GM19397 (cell line): ENCODE measurements around the gene WNT7B.

Source experiments
- ATAC-seq: cut with Tn5 transposase; IDR thresholded peaks from one replicate; pipeline ENCODE4 v1.9.1; 2021; ENCODE audit warnings: mild to moderate bottlenecking, moderate library complexity; ENCODE audit not compliant: unreplicated experiment

Gene WNT7B

DNA sequence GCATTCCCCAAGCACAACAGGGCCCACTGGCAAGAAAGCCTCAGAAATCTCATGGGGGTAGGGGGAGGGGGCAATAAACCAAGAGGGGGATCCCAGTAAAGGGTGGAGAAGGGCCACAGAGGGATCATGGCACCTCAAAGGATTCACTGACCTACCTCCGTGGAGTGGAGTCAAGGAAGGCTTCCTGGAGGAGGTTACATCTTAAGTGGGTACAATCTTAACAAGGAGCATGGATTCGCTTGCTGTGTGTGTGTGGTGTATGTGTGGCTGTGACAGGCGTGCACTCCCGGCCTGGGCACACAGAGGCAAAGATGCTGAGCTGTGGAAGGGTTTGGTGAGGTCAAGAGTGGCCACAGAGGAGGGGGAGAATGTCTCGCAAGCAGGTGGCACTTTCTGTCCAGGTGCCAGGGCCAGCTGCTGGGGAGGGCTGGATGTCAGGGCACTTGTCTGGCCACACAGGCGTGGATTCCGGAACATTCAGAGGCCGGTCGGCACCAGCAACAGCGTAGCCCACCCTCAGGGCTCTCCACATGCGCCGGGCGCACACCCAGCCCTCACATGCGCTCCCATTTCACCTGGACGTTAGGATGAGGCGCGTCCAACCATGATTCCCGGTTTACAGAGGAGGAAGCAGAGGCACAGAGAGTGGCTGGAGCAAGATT lies 43.3 kb downstream of the WNT7B start:
- no peak for ATAC-seq

- no peak for ATAC-seq
These were observed 44.9 kb downstream of the WNT7B start for GRCh38 chr22:45932071-45932470.

DNA sequence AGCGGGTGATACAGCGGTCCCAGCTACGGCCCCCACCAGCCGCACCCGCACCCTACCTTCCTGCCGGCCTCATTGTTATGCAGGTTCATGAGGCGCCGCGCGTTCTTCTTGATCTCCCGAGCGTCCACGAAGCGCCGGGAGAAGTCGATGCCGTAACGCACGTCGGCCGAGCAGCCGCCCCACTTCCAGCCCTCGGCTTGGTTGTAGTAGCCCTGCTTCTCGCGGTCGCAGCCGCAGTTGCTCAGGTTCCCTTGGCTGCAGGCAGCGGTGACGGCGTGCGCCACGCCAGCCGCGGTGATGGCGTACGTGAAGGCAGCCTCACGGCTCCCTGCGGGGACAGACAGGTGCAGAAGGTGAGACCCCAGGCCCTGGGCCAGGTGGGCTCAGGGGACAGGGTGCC lies 45.9 kb downstream of the WNT7B start:
- no peak for ATAC-seq

GRCh38 chr22:45930324-45930723 lies 46.6 kb downstream of the WNT7B start:
- ATAC-seq: no peak

- ATAC-seq: no peak
These were observed 47.3 kb downstream of the WNT7B start for GRCh38 chr22:45929649-45930048.

GRCh38 chr22:45928726-45929368 lies 48.1 kb downstream of the WNT7B start:
- no peak for ATAC-seq

DNA sequence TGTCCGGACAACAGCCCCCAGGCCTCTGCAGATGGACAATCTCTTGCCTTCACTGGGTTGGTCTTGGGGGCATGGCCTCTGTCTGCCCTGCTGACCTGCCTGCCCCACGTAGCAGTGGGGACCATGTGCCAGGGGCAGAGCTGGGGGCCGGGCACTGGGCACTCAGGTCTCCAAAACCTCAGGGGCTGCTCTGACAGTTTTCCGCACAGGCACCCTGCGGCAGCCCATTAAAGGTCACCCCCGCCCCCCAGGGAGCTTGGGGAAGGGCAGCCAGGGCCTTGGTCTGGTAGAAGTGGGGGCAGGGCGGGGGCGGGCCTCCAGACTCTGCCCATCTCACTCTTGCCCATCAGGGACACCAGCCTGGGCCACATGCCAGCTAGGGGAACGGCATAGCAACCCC lies 49.9 kb downstream of the WNT7B start:
- ATAC-seq: no peak

DNA sequence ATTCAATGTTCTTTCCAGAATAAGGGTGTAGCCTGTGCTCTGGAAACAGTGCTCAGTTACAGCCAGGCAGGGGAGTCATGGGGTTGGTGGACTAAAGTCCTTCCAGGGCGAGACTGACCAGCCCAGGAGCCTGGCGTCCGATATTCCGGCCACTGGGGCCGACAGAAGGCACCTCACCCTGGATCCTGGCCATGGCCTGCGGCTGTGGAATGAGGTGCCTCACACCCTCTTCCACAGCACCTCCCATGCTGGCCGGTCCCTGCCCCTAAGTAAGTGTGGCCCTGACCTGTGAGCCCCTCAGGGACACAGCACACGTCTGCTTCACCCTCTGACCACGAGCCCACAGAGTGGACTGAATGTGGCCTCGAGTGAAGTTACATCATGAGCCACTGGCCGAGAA lies 50.5 kb downstream of the WNT7B start:
- no peak for ATAC-seq

- ATAC-seq: no peak
These were observed 51.1 kb downstream of the WNT7B start for GRCh38 chr22:45925811-45926351.

- ATAC-seq: no peak
These were observed 53.1 kb downstream of the WNT7B start for GRCh38 chr22:45923835-45924234.

GRCh38 chr22:45923212-45923611 lies 53.8 kb downstream of the WNT7B start:
- no peak for ATAC-seq

- ATAC-seq: no peak
These were observed 54.3 kb downstream of the WNT7B start for GRCh38 chr22:45922661-45923060.

- ATAC-seq: no peak
These were observed 54.7 kb downstream of the WNT7B start for GRCh38 chr22:45922256-45922655.

- no peak for ATAC-seq
These were observed 57.3 kb downstream of the WNT7B start for GRCh38 chr22:45919504-45920286.

- ATAC-seq: no peak
These were observed 58.2 kb downstream of the WNT7B start for GRCh38 chr22:45918459-45919370.

- ATAC-seq: no peak
These were observed 59.1 kb downstream of the WNT7B start for GRCh38 chr22:45917700-45918458.

DNA sequence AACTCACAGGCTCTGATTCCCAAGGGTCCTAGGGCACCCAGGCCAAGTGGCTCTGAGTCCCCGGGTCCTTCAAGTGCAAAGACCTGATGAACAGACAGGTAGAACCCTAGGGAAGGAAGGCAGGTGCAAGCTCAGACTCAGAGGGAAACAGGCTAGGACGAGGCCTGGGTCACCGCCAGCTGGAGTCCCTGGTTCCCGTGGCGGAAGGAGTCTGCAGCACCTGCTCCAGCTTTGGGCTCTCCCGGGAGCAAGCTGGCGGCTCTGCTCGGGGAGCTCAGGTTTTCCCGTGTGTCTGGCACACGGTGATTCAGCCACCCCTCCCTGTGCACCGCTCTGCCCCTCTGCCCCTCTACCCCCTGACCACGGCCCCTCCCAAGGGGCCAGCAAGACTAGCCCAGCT lies 59.8 kb downstream of the WNT7B start:
- ATAC-seq: no peak

DNA sequence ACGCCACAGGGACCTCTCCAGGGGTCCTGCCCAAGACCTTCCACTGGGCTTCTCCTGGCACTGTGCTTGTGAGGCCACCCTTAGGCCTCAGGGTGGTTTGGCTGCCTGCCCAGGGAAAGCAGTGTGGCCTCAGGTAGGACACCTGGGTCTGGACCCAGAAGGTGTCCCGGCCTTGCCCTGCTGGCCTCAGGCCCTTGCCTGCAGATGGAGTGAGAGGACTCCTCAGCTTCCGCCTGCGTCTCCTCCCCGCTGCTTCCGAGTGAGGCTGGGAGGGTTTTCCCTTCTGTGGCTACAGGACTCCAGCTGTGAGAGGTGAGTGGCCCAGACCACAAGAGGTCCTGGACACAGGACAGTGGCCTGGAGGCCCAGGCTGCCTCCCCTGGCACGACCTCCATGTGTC lies 60.4 kb downstream of the WNT7B start:
- no peak for ATAC-seq

GRCh38 chr22:45915841-45916240 lies 61.1 kb downstream of the WNT7B start:
- no peak for ATAC-seq

DNA sequence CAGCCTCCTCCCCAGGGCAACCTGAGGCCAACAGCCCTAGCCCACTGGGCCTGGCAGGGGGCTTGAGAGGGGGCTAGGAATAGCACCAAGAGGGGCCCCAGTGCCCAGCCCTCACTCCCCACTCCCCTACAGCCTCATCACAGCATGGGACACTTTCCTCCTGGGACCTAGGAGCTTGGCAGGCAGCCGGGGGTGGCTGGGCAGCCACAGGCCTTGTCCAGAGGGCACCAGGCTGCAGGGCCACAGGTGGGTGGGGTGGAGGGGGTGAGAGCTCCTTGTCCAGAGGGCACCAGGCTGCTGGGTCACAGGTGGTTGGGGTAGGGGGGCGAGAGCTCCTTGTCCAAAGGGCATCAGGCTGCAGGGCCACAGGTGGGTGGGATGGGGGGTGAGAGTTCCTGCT lies 61.8 kb downstream of the WNT7B start:
- no peak for ATAC-seq
